Uterus (tissue), 4 donors: ENCODE data around the gene FAM163B. TPM values are rescaled to one million over a fixed set of nuclear protein-coding genes. Genes with fewer than 3 reads are reported as not detected.

Experiments
- DNase-seq, 2 donors: peaks; one replicate each; pipeline ENCODE4 v3.0.0-alpha.2; 2019 to 2020
- H3K27ac ChIP-seq, 2 donors: fragments of 200-600 bp; sonication (generic); 1 replicate in 1 of 2; 2 replicates in 1 of 2; pipeline ENCODE4 v1.5.1; 2016 to 2018
- H3K27me3 ChIP-seq, 2 donors: fragments of 200-600 bp; sonication (generic); one replicate each; pipeline ENCODE4 v1.5.1; 2018 to 2019; ENCODE audit warnings: control low read depth in 1 of 2
- H3K36me3 ChIP-seq, 2 donors: fragments of 200-600 bp; sonication (generic); one replicate each; pipeline ENCODE4 v1.5.1; 2019; ENCODE audit warnings: control low read depth in 1 of 2
- H3K4me1 ChIP-seq, 2 donors: fragments of 200-600 bp; sonication (generic); one replicate each; pipeline ENCODE4 v1.5.1; 2018 to 2019; ENCODE audit warnings: control low read depth in 1 of 2
- H3K4me3 ChIP-seq, 2 donors: fragments of 200-600 bp; sonication (generic); 1 replicate in 1 of 2; 2 replicates in 1 of 2; pipeline ENCODE4 v1.5.1; 2018 to 2019; ENCODE audit warnings: mild to moderate bottlenecking in 1 of 2
- H3K9me3 ChIP-seq, 2 donors: fragments of 200-600 bp; sonication (generic); one replicate each; pipeline ENCODE4 v1.5.1; 2019; ENCODE audit warnings: control low read depth in 1 of 2
- POLR2A ChIP-seq, 2 donors: fragments of 450-650 bp; IDR thresholded peaks; one replicate each; pipeline ENCODE4 v1.6.1; 2016; ENCODE audit warnings: antibody characterized with exemption in 2 of 2, mild to moderate bottlenecking in 1 of 2, moderate library complexity in 1 of 2
- intact Hi-C: fragments of 100-400 bp; cut with DNase I; formaldehyde crosslinking; loops from one replicate; pipeline ENCODE4 v1.15.1; 2023; ENCODE audit warnings: low total_unique reads
- total RNA-seq, 4 donors: library from RNA; depleted of rRNA in 3 of 4; stranded (reverse); fragments of >200 nt in 3 of 4; gene quantifications; one replicate each; pipeline versions ENCODE4 v1.1.0 to v1.2.4, GENCODE V29; 2014 to 2023
- TF ChIP-seq, protein P1 (sequence below), 4 experiments: fragments of 200-600 bp in 2 of 4; fragments of 450-650 bp in 2 of 4; sonication (generic) in 2 of 4; IDR thresholded peaks; one replicate each; pipeline ENCODE4 v1.5.1; 2016 to 2019; ENCODE audit warnings: antibody characterized with exemption in 4 of 4, mild to moderate bottlenecking in 2 of 4, moderate library complexity in 1 of 4
- donor health status: DM: yes; HTN: yes; CAD: no.

Gene FAM163B
- total RNA-seq, 4 donors from 2014 or later: not detected

DNA sequence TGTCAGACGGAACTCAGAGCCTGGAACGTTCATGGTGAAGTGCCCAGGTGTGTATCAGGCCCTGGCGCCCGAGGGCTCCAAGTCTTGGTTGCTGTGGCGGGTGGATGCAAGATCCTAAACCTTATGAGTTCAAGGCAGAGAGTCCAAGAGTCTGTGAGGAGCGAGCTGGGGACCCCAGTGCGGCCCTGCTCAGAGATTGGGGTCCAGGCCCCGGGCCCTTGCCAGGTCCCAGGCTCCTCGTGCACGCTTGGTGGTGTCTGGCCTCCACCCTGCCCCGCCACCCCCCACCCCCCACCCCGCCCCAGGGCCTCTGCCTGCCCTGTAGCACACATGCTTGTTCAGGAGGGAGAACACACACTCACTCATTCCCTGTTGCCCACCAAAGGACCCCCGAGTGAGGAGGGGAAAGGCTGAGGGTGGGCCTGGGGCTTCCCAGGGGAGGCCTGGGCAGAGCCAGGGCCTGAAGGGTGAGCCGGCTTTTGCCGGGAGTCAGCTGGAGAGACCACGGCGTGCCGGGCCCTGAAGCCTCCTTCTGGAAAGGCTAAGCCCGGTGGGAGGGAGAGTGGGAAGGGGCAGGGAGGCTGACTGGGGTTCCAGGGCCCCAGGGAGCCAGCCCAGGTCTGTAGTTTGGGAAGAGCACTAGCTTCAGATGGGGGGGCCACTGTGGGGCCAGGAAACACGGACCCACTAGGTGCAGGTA lies 37.1 kb downstream of the FAM163B start:
- no peaks in the 10 kb centered on the region for H3K36me3 ChIP-seq
- H3K4me3 ChIP-seq: no peak overlapping the region
- H3K27ac ChIP-seq: no peak overlapping the region
- H3K4me1 ChIP-seq: no peaks in the 10 kb centered on the region
- H3K27me3 ChIP-seq: no peaks in the 10 kb centered on the region
- DNase-seq: no peak
- TF ChIP-seq, protein P1, sequence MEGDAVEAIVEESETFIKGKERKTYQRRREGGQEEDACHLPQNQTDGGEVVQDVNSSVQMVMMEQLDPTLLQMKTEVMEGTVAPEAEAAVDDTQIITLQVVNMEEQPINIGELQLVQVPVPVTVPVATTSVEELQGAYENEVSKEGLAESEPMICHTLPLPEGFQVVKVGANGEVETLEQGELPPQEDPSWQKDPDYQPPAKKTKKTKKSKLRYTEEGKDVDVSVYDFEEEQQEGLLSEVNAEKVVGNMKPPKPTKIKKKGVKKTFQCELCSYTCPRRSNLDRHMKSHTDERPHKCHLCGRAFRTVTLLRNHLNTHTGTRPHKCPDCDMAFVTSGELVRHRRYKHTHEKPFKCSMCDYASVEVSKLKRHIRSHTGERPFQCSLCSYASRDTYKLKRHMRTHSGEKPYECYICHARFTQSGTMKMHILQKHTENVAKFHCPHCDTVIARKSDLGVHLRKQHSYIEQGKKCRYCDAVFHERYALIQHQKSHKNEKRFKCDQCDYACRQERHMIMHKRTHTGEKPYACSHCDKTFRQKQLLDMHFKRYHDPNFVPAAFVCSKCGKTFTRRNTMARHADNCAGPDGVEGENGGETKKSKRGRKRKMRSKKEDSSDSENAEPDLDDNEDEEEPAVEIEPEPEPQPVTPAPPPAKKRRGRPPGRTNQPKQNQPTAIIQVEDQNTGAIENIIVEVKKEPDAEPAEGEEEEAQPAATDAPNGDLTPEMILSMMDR (IDR thresholded peaks at IDR 0.05): no peak
- TF ChIP-seq POLR2A (IDR thresholded peaks at IDR 0.05): no peak
- intact Hi-C loops: no loop called here
- no peaks in the 10 kb centered on the region for H3K9me3 ChIP-seq

DNA sequence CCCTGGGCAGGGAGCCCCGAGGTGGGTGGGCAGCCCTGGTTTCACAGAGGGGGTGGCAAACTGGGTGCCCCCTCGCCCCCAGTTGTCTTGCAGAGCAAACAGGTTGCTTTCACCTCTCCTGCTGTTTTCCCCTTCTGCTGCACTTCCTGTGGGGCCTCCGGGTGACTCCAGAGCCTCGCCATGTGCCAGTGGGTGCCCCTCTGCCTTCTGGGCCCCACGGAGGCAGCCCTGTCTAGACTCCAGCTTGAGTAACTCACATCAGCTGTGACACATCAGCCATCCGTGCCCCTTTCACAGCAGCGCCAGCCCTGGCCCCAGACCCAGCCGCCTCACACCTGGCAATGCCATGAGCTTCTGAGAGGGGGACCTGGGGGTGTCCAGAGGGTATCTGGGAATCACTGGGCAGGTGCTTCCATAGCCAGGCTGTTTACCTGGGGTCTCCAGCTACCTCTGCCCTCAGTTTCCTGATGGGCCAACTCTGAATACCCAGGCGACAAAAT lies 37.7 kb downstream of the FAM163B start:
- no peaks in the 10 kb centered on the region for H3K9me3 ChIP-seq
- TF ChIP-seq, protein P1 (IDR thresholded peaks at IDR 0.05): no peak
- no peak for TF ChIP-seq POLR2A (IDR thresholded peaks at IDR 0.05)
- H3K27me3 ChIP-seq: no peaks in the 10 kb centered on the region
- no peaks in the 10 kb centered on the region for H3K36me3 ChIP-seq
- H3K4me3 ChIP-seq: no peak overlapping the region
- H3K4me1 ChIP-seq: no peaks in the 10 kb centered on the region
- H3K27ac ChIP-seq: no peak overlapping the region
- no peak for DNase-seq
- intact Hi-C loops: no loop called here

DNA sequence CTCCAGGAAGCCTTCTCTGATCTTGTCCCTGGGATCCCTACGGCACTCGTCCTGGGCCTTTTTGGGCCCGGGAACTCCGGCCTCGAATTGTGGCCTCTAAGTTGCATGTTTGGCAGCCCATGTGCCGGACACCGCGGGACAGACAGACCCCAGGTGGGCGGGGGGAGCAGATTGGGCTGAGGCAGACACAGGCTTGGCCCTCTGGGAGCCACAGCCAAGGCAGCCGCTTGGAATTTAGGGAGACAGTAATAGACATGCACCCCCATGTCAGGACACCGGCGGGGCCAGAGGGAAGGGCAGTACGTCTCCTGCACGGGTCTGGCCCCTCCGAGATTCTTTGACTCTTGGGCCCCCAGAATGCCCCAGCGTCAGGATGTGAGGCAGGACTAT lies 38.5 kb downstream of the FAM163B start:
- intact Hi-C loops: no loop called here
- TF ChIP-seq, protein P1 (IDR thresholded peaks at IDR 0.05): no peak
- TF ChIP-seq POLR2A (IDR thresholded peaks at IDR 0.05): no peak
- H3K9me3 ChIP-seq: no peaks in the 10 kb centered on the region
- no peaks in the 10 kb centered on the region for H3K4me1 ChIP-seq
- no peaks in the 10 kb centered on the region for H3K36me3 ChIP-seq
- no peak overlapping the region for H3K27ac ChIP-seq
- no peak for DNase-seq
- H3K27me3 ChIP-seq: no peaks in the 10 kb centered on the region
- no peak overlapping the region for H3K4me3 ChIP-seq

DNA sequence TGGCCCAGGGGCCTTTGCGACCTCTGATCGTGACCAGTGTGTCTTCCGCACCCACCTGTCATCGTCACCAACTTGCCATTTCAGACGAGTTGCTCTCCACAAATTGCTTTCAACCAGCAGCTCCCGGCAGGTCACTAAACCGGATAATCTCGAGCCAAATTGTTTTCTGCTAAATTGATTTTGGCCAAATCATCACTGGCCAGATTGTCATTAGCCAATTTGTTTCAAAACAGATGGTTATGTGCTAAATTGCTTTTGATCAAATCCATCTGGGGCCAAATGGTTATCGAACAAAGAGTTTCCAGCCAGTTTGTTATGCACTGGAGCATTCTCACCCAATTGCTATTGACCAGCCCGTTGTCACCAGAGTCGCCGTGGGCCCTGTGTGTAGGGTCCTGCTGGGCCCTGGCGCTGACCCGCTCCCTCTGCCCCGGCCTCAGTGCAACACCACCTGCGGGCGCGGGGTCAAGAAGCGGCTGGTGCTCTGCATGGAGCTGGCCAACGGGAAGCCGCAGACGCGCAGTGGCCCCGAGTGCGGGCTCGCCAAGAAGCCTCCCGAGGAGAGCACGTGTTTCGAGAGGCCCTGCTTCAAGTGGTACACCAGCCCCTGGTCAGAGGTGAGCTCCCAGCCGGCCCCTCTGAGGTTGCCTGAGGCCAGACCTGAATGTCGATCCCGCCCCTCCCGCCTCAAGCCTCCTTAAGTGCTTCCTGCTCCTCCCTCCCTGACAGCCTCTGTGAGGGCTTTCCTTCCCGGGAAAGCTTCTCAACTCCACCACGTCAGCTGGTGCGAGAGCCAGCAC lies 39.1 kb downstream of the FAM163B start:
- DNase-seq: no peak
- Histone ChIP-seq H3K36me3 (no peaks in the 10 kb centered on the region), H3K9me3 (no peaks in the 10 kb centered on the region), H3K27me3 (no peaks in the 10 kb centered on the region), H3K4me3 (no peak overlapping the region), H3K27ac (no peak overlapping the region), H3K4me1 (no peaks in the 10 kb centered on the region)
- intact Hi-C loops: no loop called here
- TF ChIP-seq, protein P1 (IDR thresholded peaks at IDR 0.05): no peak
